HL-60/S4 treated with retinoic acid at 250 ng/mL for 4 days and 3 days (cell line): ENCODE measurements around the gene MCC.

Experiments used
- in situ Hi-C: fragments of 300-500 bp; cut with MboI; formaldehyde crosslinking; loops from 2 replicates; pipeline ENCODE4 v1.7.0; 2022; ENCODE audit warnings: low sequenced_read_pairs

MCC gene

DNA sequence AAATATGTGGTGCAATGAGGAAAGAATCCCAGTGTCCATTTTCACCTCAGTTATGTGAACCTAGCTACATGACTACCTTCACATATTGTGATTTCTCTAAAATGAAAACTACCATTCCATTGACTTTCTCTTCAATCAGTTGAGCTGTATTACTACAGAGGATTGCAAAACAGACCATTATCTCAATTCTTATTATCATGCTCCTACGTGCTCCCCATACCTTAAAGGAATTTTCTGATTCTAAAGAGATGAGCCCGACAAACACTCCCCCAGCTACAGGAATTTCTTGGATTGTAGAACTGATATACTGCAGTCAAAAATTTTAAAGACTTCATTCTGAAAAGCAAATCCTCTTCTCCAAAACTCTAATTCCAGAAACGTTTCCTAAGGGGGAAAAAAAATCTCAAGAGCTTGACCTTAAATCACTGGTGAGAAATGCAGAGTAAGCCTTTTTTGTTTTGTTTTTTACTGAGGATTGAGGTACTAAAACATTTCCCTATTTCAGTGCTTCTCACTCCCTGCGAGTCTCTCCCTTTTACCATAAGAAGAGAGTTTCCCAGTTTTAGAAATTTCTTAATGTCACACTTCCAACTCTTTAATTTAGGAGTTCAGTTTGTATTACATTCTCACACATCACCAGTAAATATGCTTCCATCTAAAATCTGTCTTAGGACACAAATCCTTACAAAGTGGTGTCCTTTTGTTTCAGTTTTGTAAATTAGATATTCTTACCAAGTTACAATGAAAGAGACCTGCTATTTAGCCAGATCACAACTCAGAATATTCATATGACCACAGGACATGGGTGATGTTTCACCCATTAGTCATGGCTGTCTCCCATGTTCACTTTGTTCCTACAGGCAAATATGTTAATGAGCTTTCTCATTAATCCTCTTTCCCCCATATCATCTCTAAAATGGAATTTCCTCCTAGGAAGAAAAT, 257.3 kb downstream of the MCC start:
- in situ Hi-C loops = no loop called here

DNA sequence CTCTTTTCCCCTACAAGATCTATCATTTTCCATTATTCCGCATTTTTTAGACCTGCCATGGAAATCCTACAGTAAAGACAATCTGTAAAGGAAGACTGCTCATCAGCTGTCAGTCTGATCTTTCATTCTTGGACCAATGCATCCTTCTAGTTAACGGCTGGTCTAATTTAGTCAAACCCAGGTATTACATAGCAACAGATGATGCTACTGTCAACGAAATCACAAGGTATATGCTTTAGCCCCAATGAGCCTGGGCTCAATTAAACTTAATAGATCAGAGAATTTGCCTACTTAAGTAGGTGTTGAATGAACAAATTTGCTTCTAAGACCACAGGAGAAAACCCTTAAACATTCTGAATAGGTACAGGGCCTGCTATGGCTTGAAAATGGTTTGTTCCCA, 260.5 kb downstream of the MCC start:
- in situ Hi-C loops = no loop called here

DNA sequence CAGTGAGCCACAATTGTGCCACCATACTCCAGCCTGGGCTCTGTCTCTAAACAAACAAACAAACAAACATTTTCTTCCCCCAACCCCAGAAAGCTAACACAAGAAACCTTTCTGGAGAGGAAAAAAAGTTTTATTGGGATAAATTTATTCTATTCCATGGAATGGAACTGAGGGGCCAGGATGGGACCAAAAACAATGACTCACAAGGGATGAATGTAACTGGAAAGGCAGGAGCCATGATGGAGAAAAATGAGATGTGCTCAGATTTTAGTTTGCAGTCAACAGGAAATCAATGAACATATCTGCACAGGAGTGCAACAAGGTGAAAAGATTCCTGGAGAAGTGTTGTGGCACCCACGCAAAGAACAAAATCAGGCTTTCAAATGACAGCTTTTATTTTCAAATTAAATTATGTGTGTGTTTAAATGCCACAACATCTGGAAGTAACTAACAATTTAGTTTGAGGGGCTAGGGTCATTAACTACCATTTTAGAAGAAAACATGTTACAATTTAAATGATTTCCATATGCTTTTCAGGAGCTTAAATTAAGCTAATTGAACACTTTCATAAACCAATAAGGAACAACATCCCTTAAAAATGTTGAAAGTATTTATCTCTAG, 262.0 kb downstream of the MCC start:
- in situ Hi-C loops = no loop called here

DNA sequence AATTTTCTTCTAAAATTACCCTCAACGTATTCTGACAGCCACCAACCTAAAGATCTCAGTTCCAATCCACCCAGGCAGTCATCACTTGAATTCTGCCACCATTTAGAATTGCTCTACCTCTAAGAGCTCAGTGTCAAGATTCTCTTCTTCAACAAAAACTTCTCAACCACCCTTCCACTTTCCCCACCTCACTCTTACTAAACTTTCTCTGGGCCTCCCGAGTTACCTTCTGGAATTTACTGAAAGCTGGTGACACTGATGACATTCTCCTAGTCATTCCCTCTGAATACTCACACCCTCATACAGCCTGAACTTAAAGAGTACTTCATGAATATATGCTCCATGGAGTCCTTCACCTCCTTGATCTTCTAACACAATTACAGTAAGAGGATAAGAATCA, 263.0 kb downstream of the MCC start:
- in situ Hi-C loops = no loop called here

DNA sequence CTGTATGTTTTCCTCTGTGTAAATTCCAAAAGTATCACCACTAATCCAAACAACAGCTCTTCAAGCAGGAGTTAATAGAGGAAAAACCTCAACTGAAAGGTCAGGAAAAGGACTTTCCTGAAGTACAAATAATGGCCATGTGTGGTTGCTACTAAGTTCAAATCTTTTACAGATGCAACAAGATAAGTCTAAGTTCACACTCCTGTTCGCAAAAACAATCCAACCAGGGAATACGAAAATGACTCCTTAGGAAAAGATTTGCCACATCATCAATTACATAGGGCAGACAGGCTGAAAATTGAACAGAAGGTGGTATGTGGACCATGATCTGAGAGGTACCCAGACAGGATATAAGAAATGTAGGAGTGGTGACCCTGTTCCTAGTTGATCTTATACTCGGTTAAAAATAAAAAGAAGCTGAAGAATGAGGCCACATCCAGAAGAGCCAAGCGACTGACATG, 263.6 kb downstream of the MCC start:
- in situ Hi-C loops = no loop called here

DNA sequence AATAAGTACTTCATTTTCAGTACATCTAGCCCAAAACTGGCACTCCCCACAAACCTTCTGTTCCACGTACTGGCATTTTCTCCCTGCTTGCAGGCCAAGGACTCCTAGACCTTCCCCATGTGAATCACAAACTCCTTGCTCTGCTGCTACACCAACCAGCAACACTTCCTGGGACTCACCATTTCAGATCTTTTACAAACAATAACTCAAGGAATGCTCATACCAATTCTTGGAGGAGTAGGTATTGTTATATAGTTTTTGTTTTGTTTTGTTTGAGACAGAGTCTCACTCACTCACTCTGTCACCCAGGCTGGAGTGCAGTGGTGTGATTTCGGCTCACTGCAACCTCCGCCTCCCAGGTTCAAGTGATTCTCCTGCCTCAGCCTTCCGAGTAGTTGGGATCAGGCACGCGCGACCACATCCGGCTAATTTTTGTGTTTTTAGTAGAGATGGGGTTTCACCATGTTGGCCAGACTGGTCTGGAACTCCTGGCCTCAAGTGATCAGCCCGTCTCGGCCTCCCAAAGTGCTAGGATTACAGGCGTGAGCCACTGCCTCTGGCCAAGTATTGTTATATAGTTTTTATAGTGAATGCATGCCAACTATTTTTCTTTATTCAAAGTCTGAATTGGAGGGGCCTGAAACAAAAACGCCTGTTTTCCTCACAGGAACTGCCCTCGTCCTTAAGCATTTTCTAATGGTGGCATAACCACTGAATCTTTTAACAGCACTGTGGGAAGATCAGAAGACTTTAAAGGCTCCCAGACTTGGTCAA, 264.2 kb downstream of the MCC start:
- in situ Hi-C loops = no loop called here

DNA sequence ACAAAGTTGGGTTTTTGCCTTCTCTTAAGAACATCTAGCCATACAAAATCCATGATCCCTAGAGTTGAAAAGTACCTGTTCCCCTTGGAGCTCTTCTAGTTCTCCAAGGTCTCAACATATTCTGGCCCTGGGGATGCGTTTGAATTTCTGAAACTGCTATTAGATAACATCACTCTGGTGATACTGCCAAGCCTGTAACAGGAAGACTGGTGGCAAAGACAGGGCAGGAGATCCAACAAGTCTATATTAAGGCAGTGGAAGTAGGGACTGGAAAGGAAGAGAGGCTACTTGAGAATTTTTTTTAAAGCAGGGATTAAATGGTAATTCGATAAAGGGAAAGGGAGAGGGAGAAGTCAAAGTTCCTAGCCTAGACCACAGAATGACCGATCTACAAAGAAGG, 264.9 kb downstream of the MCC start:
- in situ Hi-C loops = no loop called here

DNA sequence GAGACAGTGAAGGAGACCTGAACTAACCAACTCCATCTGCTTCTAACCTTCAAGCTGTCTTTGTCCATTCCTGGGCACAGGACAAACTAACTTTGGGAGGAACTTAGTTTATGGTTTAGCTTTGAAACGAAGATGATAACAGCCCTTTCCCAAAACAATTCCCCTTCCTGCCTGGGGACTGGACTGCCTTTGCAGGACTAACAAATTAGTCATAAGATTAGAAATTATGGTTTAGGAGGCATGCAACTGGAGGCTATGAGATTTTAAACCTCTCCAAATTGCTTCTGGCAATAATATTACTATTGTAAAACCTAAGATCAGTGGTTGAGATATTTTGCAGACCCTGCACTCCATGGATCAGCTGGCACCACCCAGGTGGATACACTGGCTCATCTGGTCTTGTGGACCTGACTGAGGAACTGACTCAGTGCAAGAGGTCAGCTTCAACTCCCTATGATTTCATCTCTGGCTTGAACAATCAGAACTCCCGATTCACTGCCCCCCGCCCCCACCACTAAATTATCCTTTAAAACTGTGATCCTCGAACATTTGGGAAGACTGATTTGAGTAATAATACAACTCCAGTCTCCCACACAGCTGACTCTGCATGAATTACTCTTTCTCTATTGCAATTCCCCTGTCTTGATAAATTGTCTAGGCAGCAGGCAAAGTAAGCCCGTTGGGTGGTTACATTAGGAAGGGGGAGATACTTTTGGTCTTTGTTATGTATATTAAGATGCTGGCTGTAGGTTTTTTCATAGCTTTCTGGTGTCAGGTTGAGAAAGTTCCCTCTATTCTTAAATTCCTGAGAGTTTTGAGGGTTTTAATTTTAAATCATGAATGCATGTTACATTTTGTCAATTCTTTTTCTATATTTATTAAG, 266.7 kb downstream of the MCC start:
- in situ Hi-C loops = no loop called here

DNA sequence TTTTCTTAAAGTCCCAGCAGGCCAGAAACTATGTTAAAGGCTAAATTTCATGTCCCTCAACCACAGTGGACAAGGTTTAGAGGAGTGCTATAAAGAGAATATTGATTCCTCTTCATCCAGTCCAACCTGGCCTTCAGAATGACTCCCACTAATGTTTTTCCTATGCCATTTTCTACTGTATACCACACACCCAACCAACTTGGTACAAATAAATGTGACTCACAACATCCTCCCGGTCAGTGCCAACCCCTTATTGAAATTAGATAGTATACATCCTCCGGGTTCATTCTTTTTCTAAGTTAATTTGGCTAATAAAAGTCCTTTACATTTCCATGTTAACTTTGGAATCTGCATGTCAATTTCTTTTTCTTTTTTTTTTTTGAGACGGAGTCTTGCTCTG, 268.6 kb downstream of the MCC start:
- in situ Hi-C loops = no loop called here

DNA sequence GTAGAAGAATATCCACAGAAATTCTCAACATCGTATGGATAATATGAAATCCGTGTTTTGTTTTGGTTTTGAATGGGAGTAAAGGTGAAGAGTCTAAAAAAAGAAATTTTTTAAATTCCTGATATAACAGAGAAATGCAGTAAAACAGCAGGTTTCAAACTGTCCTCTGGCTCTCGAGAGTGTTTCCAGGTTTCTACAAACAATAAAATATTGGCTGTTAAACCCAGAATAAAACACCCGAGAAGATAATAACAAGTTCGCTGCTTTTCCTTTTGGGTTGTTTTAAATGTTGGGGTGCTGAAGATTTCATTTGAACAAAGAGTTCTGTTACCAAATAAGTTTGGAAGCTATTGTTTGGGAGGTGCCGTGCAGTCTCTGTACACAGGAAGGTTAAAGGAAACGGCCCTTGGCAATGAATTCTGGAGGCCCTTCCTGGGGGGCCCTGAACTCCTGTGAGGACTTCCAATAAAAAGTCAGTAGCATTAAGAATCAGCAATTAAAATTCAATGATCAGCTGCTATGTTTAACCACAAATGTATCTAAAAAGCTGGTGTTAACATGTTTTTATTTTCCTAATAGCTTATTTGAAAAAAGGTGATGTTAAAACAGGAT, 269.2 kb downstream of the MCC start:
- in situ Hi-C loops = no loop called here

DNA sequence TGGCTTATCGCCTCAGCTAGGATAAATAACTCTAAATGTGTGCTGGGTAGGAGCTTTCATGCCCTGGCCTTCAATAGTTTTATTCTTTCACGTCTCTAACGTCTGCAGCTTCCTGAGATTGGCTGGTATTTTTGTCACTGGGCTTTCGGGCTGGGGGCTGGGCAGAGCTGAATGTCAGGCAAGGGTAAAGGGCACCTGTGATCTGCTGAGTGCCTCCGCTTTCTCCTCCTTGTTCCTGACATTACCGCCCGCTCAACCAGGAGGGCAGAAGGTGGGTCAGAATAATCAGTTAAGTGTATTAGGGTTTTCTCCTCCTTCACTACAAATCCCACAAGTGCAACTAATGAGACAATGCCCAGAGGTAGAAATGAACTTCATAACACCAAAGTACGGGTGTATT, 270.1 kb downstream of the MCC start:
- in situ Hi-C loops = no loop called here

DNA sequence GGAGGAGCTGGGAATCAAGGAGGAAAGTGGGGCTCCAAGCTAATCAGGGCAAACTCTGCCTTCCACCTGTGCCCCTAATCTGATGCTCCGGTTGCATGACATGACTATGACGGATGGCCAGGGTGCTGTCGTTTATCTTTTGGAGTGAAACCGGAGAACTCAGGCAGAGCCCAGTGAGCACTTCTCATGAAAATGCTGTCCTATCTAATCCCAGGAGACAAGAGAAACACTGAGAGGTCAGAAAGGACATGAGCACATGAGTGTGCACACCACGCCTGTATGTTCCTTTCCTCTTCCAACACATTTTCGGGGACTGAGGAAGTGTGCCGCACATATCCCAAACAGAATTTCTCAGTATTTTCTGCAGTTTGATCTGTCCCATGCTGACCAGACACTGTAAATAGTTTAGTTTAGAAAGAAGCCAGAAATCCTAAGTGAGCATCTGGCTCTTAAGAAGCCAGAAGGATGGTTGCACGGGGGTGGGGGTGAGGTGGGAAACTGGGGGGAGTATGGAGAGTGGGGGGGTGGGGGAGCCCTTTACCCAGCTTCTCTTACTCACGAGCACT, 270.6 kb downstream of the MCC start:
- in situ Hi-C loops = no loop called here

DNA sequence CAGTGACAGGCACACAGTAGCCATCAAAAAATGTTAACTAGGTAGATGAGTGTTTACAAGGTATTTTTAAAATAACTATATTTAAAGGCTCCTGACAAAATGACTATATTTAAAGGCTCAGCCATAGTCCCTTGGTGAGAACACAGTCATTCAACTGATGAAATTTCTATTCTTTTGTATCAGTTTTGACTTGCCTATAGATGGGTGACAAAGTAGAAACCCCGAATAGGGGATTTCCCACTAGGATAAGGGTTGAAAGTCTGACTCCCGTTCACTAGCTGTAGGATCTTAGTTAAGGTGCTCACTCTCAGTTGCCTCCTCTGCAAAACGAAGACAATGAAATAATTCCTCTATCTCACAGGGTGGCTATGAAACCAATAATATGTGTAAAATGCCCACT, 271.7 kb downstream of the MCC start:
- in situ Hi-C loops = no loop called here

DNA sequence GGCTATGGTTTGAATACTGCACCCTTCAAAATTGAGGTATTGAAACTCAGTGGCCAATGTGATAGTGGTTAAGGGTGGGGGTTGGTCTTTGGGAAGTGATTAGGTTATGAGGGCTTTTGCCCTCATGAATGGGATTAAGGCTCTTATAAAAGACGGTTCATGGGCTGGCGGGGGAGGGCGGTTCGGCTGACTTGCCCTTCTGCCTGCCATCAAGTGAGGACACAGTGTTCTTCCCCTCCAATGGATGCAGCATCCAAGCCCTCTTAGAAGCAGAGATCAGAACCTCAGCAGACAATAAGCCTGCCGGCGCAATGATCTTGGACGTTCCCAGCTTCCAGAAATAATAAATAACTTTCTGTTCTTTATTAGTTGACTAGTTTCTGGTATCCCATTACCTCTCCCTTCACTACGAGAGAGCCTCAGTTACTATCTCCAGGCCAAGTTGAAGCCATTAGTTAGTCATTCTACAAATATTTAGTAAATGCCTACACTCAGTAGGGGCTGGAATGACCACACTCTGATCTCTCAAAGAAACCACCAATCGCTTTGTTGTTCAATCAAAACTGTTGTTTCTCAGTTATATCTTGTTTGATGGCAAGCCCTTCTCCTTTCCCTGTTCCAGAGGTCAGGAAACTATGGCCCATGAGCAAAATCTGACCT, 272.7 kb downstream of the MCC start:
- in situ Hi-C loops = no loop called here

DNA sequence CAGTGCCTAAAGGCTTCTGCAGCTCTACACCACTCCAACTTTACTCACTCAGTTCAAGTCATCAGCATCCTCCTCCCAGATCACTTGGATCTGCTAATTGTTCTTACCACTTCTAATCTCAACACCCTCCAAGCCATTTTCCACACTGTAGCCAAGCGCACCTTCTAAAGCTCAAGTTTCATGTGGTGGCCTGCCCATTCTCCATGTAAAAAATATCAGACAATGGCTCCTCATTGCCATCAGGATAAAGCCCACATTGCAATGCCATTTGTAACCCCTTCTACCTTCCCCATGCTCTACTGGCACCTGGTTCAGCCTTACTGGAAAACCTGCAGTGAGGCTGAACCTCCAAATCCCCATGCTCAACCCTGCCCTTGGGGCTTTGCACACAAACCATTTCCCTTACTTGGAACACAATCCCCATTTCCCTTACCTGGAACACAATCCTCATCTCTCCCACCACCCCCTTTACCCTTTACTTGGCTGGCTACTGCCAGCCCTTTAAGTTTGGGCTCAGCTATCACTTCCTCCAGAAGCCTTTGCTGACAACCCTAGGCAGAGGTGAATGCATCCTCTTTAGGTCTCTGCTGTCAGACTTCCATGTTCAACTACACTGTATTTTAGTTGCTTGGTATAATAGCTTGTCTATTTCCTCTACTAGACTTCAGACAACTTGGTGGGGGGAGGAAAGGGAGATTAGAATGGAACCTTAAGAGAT, 273.5 kb downstream of the MCC start:
- in situ Hi-C loops = no loop called here

DNA sequence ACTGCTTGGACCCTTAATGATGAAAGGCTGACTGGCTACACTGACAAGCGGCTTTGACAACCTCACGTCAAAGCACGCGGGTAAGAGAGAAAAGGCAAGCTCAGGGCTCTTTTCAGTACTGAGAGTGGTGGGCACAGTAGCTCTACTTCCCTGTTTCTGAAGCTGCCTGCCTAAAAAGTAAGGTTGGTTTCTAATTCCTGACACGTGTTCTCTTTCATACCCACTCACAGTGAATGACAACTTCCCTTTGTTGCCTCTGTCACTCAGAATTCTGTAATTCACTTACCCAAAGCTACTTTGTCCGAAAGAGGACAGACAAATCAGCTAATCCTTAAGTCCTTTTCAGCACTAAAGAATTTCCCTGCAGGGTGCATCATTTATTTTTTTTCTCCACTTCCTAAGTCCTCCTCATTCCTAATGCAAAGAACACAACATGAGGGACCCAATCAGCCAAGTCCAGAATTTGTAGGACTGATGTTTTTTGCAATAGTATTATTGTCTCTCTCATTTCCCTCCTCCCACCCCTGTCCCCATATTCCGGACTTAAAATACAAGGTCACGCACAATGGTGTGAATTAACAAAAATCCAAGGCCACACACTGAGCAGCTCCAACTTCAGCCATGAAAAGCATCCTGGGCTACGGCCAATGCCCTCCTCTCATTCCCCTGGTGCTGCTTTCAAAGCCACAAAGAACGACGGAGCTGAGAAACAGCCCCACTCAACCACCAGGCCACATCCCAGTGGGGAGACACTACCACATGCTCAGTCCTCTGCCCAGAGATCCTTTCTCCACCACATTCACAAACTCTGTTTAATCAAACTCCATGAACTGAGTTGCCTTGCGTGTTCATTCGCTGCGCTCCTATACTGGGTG, 274.5 kb downstream of the MCC start:
- in situ Hi-C loops = no loop called here

DNA sequence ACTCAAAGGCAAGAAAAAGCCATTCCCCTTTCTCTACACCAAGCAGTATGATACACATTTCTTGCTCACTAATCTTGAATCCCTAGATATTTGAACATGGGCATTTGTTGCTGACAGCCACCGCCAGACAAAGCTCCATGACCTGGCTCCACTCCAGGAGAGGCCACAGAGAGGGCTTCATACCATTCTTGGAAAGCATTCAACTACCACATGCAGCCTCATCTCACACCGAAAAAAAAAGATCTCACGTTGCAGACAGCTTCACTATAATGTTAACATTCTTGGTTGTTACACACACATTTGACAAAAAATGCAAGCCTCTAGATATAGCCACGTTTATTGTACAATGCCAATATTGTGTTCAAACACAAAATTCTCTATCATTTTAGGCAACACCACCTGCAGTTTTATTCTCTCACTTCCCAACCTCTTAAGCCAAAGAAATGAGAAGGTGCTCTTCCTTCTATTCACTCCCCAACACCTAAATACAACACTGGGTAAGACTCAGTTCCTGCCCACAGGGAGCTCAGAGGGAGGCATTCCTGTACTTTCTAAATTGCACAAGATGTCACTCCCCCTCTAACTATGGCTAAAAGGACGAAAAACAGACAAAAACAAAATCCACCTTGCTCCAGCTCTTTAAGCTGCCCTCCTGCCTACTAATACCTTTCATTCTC, 275.9 kb downstream of the MCC start:
- in situ Hi-C loops = no loop called here
